Measurements from ENCODE around the gene AKT1S1.

Gene AKT1S1

GRCh38 chr19:49884760-49885159 is 7.6 kb upstream of the AKT1S1 start:
- DNase-seq (ENCODE audit: low read depth in 3 of 3, low spot score in 1 of 3), result no peak

- DNase-seq (ENCODE audit: low read depth in 3 of 3, low spot score in 1 of 3), result no peak
Observed at GRCh38 chr19:49884109-49884508, 7.0 kb upstream of the AKT1S1 start.

DNA sequence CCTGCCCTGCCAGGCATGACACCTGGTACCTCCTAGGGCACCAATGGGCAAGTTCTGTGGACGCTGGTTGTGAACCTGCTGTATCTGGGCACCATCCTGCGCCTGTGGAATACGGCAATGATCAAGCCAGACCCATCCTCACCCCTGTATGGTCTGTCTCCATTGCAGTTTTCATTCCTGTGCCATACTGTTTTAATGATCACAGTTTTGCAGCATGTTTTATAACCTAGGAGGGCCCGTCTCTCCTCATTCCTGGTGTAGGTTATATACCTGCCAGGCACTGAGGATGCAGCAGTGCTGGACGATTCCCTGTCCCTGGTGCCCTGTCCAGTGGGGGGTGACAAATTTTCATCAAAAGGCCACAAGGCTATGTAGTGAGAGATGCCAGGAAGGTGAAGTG is 5.9 kb upstream of the AKT1S1 start:
- DNase-seq (ENCODE audit: low read depth in 3 of 3, low spot score in 1 of 3), result no peak

- DNase-seq (ENCODE audit: low read depth in 3 of 3, low spot score in 1 of 3), result no peak
Observed at GRCh38 chr19:49882643-49883042, 5.5 kb upstream of the AKT1S1 start.

- DNase-seq (ENCODE audit: low read depth in 3 of 3, low spot score in 1 of 3), result no peak
Observed at GRCh38 chr19:49881672-49882394, 4.7 kb upstream of the AKT1S1 start.

DNA sequence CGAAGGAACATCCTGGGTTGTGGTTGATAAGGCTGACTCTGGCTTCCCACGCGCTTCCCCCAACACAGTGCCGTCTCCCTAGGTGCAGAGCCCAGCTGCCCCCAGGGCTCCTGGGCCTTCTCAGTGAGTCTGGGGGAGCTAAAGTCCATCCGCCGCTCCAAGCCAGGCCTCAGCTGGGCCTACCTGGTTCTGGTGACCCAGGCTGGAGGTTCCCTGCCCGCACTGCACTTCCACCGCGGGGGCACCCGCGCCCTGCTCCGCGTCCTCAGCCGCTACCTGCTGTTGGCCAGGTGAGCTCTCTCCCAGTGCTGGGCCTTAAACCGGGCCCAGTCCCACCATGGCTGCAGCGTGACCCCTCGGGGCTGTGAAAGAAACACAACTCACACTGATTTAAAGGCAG is 4.0 kb upstream of the AKT1S1 start:
- DNase-seq (ENCODE audit: low read depth in 3 of 3, low spot score in 1 of 3), result no peak

GRCh38 chr19:49880162-49880869 is 3.2 kb upstream of the AKT1S1 start:
- no peak for DNase-seq (ENCODE audit: low read depth in 3 of 3, low spot score in 1 of 3)

- no peak for DNase-seq (ENCODE audit: low read depth in 3 of 3, low spot score in 1 of 3)
Observed at GRCh38 chr19:49879243-49879963, 2.2 kb upstream of the AKT1S1 start.

- no peak for DNase-seq (ENCODE audit: low read depth in 3 of 3, low spot score in 1 of 3)
Observed at GRCh38 chr19:49878744-49879070, 1.6 kb upstream of the AKT1S1 start.

GRCh38 chr19:49877879-49878743 is 956 bp upstream of the AKT1S1 start:
- peak; percentile 90 to 98 (median 94) for DNase-seq (ENCODE audit: low read depth in 3 of 3, low spot score in 1 of 3)

- peak; percentile 94 to 96 (median 95) for DNase-seq (ENCODE audit: low read depth in 3 of 3, low spot score in 1 of 3)
Observed at GRCh38 chr19:49876422-49877019, 634 bp downstream of the AKT1S1 start.

DNA sequence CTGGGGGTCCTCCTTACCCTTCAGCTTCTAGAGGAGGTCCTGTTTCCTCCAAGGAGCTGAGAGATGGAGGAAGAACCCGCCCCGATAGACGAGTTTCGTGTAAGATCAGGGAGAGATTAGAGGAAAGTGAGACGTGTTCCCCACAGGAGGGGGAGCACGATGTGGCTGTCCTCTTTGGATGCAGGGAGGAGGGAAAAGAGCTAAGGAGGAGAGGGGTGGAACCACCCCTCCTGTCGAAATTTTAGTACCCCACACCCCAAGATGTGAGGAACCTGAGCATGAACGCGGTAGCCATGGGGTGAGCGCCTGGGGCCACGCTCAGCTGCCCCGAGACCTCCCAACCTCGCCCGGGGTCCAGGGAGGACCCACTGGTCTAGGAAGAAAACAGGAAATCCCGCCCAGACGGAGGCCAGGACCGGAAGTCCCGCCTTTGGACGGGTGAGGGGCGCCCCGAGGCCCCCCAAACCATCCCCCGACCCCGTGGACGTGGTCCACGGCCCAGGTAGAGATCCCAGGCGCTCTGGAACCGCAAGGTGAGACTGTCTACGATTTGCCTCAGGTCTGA is 1.2 kb downstream of the AKT1S1 start:
- DNase-seq (ENCODE audit: low read depth in 3 of 3, low spot score in 1 of 3), result peak in 2 of 3 donors; percentile 27 to 41

DNA sequence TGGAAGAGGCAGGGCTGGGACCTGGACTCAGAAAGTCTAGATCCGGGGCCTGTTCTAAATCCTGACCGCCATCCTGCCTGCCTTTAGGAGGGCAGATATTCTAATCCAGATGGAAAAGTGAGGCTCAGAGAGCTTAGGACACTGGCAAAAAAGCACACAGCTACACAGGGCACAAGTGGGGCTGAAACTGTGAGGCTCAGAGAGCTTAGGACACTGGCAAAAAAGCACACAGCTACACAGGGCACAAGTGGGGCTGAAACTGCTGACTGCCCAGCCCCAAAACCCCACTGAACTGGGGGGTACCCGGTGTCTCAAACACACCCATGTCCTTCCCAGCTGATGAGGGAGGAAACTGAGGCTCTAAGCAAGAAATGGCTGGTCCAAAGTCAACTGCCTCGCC is 2.0 kb downstream of the AKT1S1 start:
- DNase-seq (ENCODE audit: low read depth in 3 of 3, low spot score in 1 of 3), result no peak

DNA sequence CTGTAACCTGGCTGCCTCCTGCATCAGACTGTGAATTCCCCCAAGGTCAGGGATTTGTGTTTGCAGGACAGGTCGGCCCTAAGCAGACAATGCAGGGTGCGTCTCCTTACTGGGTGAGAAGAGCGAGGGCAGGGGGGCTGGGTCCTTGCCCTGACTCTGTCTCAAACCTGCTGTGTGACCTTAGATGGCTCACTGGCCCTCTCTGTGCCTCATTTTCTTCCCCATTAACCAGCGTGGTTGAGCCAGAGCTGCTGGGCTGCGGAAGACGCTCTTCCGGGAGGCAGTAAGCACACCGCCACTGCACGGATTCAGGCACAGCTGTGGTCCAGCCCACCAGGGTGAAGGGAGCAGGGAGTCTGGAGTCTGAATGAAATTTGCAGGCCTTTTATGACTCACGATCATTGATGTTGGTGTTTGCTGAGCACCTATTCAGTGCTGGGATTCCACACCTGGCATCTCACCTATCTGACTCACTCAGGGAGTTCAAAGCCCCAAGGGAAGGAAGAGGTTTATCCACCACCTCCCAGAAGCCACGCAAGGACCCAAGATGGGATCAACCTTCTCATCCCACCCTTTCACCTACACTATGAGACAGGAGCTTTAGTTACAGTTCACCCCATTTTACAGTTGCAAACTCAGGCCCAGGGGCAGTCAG is 2.5 kb downstream of the AKT1S1 start:
- no peak for DNase-seq (ENCODE audit: low read depth in 3 of 3, low spot score in 1 of 3)

DNA sequence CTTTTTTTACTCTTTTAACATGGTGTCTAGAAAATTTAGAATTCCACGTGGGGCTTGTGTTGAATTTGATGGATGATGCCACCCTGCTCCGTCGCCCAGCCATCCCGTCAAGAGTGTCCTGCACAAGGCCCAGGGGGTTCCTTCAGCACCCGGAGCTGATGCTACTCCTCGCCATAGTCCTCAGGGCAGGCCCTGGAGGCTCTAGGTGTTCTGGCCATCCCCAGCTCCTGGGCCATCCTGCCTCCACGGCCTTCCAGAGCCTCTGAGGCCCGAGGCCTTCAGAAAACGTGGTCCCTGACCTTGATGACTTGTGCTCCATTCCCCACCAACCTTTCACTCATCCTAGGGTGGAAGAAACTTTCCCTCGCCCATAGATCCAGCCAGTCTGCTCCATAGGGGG is 3.3 kb downstream of the AKT1S1 start:
- no peak for DNase-seq (ENCODE audit: low read depth in 3 of 3, low spot score in 1 of 3)

DNA sequence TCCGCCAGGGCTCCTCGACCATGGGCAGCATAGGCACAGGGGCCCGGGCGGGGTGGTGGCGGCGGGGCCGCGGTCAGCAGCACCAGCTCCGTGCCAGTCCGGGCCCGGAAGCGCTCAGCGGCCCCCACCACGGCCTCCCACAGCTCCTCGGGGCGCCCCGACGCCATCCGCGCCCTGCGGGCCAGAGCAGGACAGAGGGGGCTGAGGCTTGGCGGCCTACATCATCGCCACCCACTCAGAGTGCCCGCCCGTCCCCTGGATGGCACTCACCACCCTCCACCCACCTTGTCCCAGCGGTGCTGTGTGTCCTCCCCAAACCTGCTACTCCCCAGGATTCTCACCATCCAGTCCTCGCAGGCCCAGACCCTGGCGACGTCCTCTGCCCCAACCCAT is 4.0 kb downstream of the AKT1S1 start:
- no peak for DNase-seq (ENCODE audit: low read depth in 3 of 3, low spot score in 1 of 3)

- no peak for DNase-seq (ENCODE audit: low read depth in 3 of 3, low spot score in 1 of 3)
Observed at GRCh38 chr19:49872245-49873128, 4.7 kb downstream of the AKT1S1 start.

GRCh38 chr19:49871349-49871985 is 5.7 kb downstream of the AKT1S1 start:
- no peak for DNase-seq (ENCODE audit: low read depth in 3 of 3, low spot score in 1 of 3)
